ENCODE results near the gene CD200R1.

The CD200R1 gene

GRCh38 chr3:112974894-112975293, at the start of gene CD200R1:
Gene CD200R1, minus strand, starts transcription at chr3:112975103. Its CDS starts 246 bp downstream, at chr3:112974857.
- DNase-seq = peak; percentile 66

GRCh38 chr3:113021471-113021870, 46.6 kb upstream of the CD200R1 start:
- DNase-seq = no peak

GRCh38 chr3:113019182-113020137, 44.6 kb upstream of the CD200R1 start:
- peak; percentile 97 for DNase-seq

- DNase-seq = peak; percentile 38
These were observed 43.8 kb upstream of the CD200R1 start for GRCh38 chr3:113018536-113019181.

- DNase-seq = no peak
These were observed 38.7 kb upstream of the CD200R1 start for GRCh38 chr3:113013593-113013992.

GRCh38 chr3:113008117-113008516, 33.2 kb upstream of the CD200R1 start:
- DNase-seq = no peak

GRCh38 chr3:113006359-113007056, 31.6 kb upstream of the CD200R1 start:
- DNase-seq = no peak

- DNase-seq = no peak
These were observed 30.7 kb upstream of the CD200R1 start for GRCh38 chr3:113005611-113006010.

- DNase-seq = no peak
These were observed 27.8 kb upstream of the CD200R1 start for GRCh38 chr3:113002679-113003078.

GRCh38 chr3:113002037-113002436, 27.1 kb upstream of the CD200R1 start:
- DNase-seq = no peak

- DNase-seq = no peak
These were observed 25.8 kb upstream of the CD200R1 start for GRCh38 chr3:113000691-113001090.

- no peak for DNase-seq
These were observed 20.9 kb upstream of the CD200R1 start for GRCh38 chr3:112995800-112996199.

- DNase-seq = peak; percentile 97
These were observed 16.0 kb upstream of the CD200R1 start, which contains the start of gene GTPBP8 for GRCh38 chr3:112990672-112991602. Gene GTPBP8, plus strand, starts transcription at chr3:112990984. Its CDS starts 16 bp downstream, at chr3:112991000.

GRCh38 chr3:112987710-112988334, 12.9 kb upstream of the CD200R1 start:
- no peak for DNase-seq

GRCh38 chr3:112984485-112984884, 9.6 kb upstream of the CD200R1 start:
- no peak for DNase-seq

- no peak for DNase-seq
These were observed 7.8 kb upstream of the CD200R1 start for GRCh38 chr3:112982710-112983109.

GRCh38 chr3:112980080-112980479, 5.2 kb upstream of the CD200R1 start:
- no peak for DNase-seq

- DNase-seq = peak; percentile 81
These were observed 4.4 kb upstream of the CD200R1 start for GRCh38 chr3:112979244-112979832.

GRCh38 chr3:112976953-112977352, 2.0 kb upstream of the CD200R1 start:
- no peak for DNase-seq

- DNase-seq = no peak
These were observed 1.1 kb upstream of the CD200R1 start for GRCh38 chr3:112976001-112976400.

GRCh38 chr3:112974178-112974517, 755 bp downstream of the CD200R1 start:
- no peak for DNase-seq
